SK-N-SH treated with all-trans-retinoic acid at 6 μM for 48 hours (cell line): Measurements from ENCODE around the gene UPK3A.

Experiments used
- ARNTL ChIP-seq: fragments of 450-650 bp; formaldehyde crosslinking; IDR thresholded peaks from 2 replicates; pipeline ENCODE4 v1.5.0; 2020; ENCODE audit warnings: low read depth, mild to moderate bottlenecking, moderate library complexity, borderline replicate concordance
- TOX ChIP-seq: fragments of 250-450 bp; sonication (Bioruptor Pico); IDR thresholded peaks from 2 replicates; pipeline ENCODE4 v1.8.0; 2021; ENCODE audit warnings: mild to moderate bottlenecking, moderate library complexity, borderline replicate concordance

GRCh38 chr22:45295492-45295891, 10.7 kb downstream of the UPK3A start:
- TF ChIP-seq TOX (CRISPR knock-in tag) (no peak), ARNTL (CRISPR knock-in tag) (no peak)
